ENCODE results near the gene KIFC1.

DNA sequence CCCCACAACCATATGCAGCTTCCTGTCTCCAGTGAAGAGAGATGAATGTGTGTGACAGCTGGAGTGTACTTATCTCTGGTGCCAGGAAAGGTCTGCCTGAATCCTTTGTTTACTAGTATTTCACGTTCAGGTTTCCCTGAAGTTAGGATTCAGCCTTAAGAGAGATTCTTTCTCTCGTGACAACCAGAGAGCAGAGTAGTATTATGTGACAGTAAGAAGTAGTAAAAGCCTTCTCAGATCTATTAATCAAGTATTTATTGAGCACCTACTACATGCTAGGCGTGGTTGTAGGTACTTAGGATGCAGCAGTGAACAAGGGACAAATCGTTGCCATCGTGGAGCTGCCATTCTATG lies 949 bp downstream of the KIFC1 start:
- TF ChIP-seq GATA2 (IDR thresholded peaks at IDR 0.05; ENCODE audit: low read depth, low read length) (no peak), GATA3 (IDR thresholded peaks at IDR 0.05; ENCODE audit: low read depth, low read length) (no peak)

Measured in SH-SY5Y (cell line).